22Rv1 (cell line): ENCODE results near the gene ZFP92.

Experiments used
- CTCF ChIP-seq: fragments of 450-650 bp; IDR thresholded peaks from 2 replicates; pipeline ENCODE4 v1.5.1; 2017; ENCODE audit warnings: mild to moderate bottlenecking
- ZFX ChIP-seq: fragments of 450-650 bp; IDR thresholded peaks from 2 replicates; pipeline ENCODE4 v1.6.1; 2017; ENCODE audit warnings: antibody characterized with exemption, borderline replicate concordance

- TF ChIP-seq CTCF, result no peak
- no peak for TF ChIP-seq ZFX
These were observed 1.8 kb downstream of the ZFP92 start for GRCh38 chrX:153412746-153413720.
